Liver (tissue), 9 donors: Measurements from ENCODE around the gene AMPH. TPM values are rescaled to one million over a fixed set of nuclear protein-coding genes. Genes with fewer than 3 reads are reported as not detected.

Experiments used
- DNase-seq: peaks from one replicate; pipeline ENCODE4 v3.0.0-alpha.2; 2017; ENCODE audit warnings: low spot score
- H3K27ac ChIP-seq, 2 donors: one replicate each; pipeline ENCODE4 v1.7.0; 2013; ENCODE audit warnings: inconsistent platforms in 2 of 2, low read length in 2 of 2, control low read depth in 1 of 2, low read depth in 1 of 2, mild to moderate bottlenecking in 1 of 2
- H3K27me3 ChIP-seq, 4 donors: one replicate each; pipeline versions ENCODE4 v1.6.1 to v1.7.0; 2013; ENCODE audit warnings: low read length in 3 of 4, inconsistent platforms in 1 of 4, mild to moderate bottlenecking in 1 of 4, moderate library complexity in 1 of 4; ENCODE audit not compliant: control insufficient read depth in 4 of 4, insufficient read depth in 4 of 4
- H3K36me3 ChIP-seq, 4 donors: one replicate each; pipeline versions ENCODE4 v1.6.1 to v1.7.0; 2013; ENCODE audit warnings: low read length in 3 of 4, mild to moderate bottlenecking in 3 of 4, low read depth in 1 of 4, moderate library complexity in 1 of 4; ENCODE audit not compliant: control insufficient read depth in 4 of 4, insufficient read depth in 3 of 4
- H3K4me1 ChIP-seq, 4 donors: one replicate each; pipeline versions ENCODE4 v1.6.1 to v1.7.0; 2013; ENCODE audit warnings: low read length in 3 of 4, mild to moderate bottlenecking in 3 of 4, moderate library complexity in 1 of 4; ENCODE audit not compliant: control insufficient read depth in 4 of 4, insufficient read depth in 4 of 4
- H3K4me3 ChIP-seq, 3 donors: one replicate each; pipeline versions ENCODE4 v1.6.1 to v1.7.0; 2013; ENCODE audit warnings: low read length in 3 of 3, control low read depth in 1 of 3, low read depth in 1 of 3, mild to moderate bottlenecking in 1 of 3
- H3K9ac ChIP-seq, 2 donors: one replicate each; pipeline ENCODE4 v1.7.0; 2013; ENCODE audit warnings: low read length in 2 of 2, mild to moderate bottlenecking in 2 of 2, moderate library complexity in 2 of 2, control low read depth in 1 of 2, low read depth in 1 of 2
- H3K9me3 ChIP-seq, 4 donors: one replicate each; pipeline versions ENCODE4 v1.6.1 to v1.7.0; 2013; ENCODE audit warnings: low read length in 3 of 4; ENCODE audit not compliant: control insufficient read depth in 4 of 4
- EGR1 ChIP-seq, 2 donors: IDR thresholded peaks; 2 replicates each; pipeline ENCODE4 v1.6.1; 2016 to 2018; ENCODE audit warnings: antibody characterized with exemption in 2 of 2, low read depth in 2 of 2
- FOXA1 ChIP-seq: IDR thresholded peaks from 2 replicates; pipeline ENCODE4 v1.6.1; 2016; ENCODE audit warnings: antibody characterized with exemption
- FOXA2 ChIP-seq: IDR thresholded peaks from 2 replicates; pipeline ENCODE4 v1.6.1; 2016; ENCODE audit warnings: antibody characterized with exemption
- GABPA ChIP-seq, 2 donors: IDR thresholded peaks in 1 of 2; conservative IDR thresholded peaks in 1 of 2; 2 replicates each; pipeline ENCODE4 v1.6.1; 2016; ENCODE audit warnings: antibody characterized with exemption in 2 of 2, mild to moderate bottlenecking in 1 of 2, moderate library complexity in 1 of 2
- HNF4A ChIP-seq, 2 donors: conservative IDR thresholded peaks; 2 replicates each; pipeline ENCODE4 v1.6.1; 2016; ENCODE audit warnings: antibody characterized with exemption in 2 of 2, mild to moderate bottlenecking in 2 of 2
- HNF4G ChIP-seq: IDR thresholded peaks from 2 replicates; pipeline ENCODE4 v1.6.1; 2016; ENCODE audit warnings: antibody characterized with exemption
- JUND ChIP-seq, 2 donors: IDR thresholded peaks; 2 replicates each; pipeline ENCODE4 v1.6.1; 2016; ENCODE audit warnings: antibody characterized with exemption in 2 of 2
- NR2F2 ChIP-seq: IDR thresholded peaks from 2 replicates; pipeline ENCODE4 v1.6.1; 2016; ENCODE audit warnings: antibody characterized with exemption
- RAD21 ChIP-seq, 2 donors: IDR thresholded peaks; 2 replicates each; pipeline ENCODE4 v1.6.1; 2016; ENCODE audit warnings: antibody characterized with exemption in 2 of 2, mild to moderate bottlenecking in 2 of 2
- RXRA ChIP-seq, 2 donors: IDR thresholded peaks; 2 replicates each; pipeline ENCODE4 v1.6.1; 2017 to 2018; ENCODE audit warnings: antibody characterized with exemption in 2 of 2, mild to moderate bottlenecking in 1 of 2
- SP1 ChIP-seq: IDR thresholded peaks from 2 replicates; pipeline ENCODE4 v1.6.1; 2018; ENCODE audit warnings: antibody characterized with exemption, mild to moderate bottlenecking
- TAF1 ChIP-seq: conservative IDR thresholded peaks from 2 replicates; pipeline ENCODE4 v1.6.1; 2016; ENCODE audit warnings: antibody characterized with exemption, mild to moderate bottlenecking
- YY1 ChIP-seq: IDR thresholded peaks from 2 replicates; pipeline ENCODE4 v1.6.1; 2016; ENCODE audit warnings: antibody characterized with exemption, mild to moderate bottlenecking
- WGBS: extraction: QIAGEN DNeasy Blood & Tissue Kit; methylation state at CpG from one replicate; pipeline ENCODE4 v1.1.7; 2013; 5-methylcytosine and 5-hydroxymethylcytosine counted together
- polyA plus RNA-seq, 2 donors: library from polyadenylated mRNA; stranded (reverse) in 1 of 2; unstranded in 1 of 2; fragments of 200-250 nt in 1 of 2; fragments of >200 nt in 1 of 2; fragmentation: Nextera tagmentation in 1 of 2; extraction: Ambion mirVana in 1 of 2; gene quantifications; one replicate each; pipeline versions ENCODE4 v1.2.1 to v1.2.3, GENCODE V29; 2013 to 2015
- total RNA-seq, 2 donors: library from RNA; depleted of rRNA; stranded (reverse); fragments of >200 nt; gene quantifications; one replicate each; pipeline ENCODE4 v1.2.3, GENCODE V29; 2014
- TF ChIP-seq, protein P1 (sequence below): IDR thresholded peaks from 2 replicates; pipeline ENCODE4 v1.6.1; 2016; ENCODE audit warnings: antibody characterized with exemption
- TF ChIP-seq, protein P2 (sequence below): IDR thresholded peaks from 2 replicates; pipeline ENCODE4 v1.6.1; 2016; ENCODE audit warnings: antibody characterized with exemption, mild to moderate bottlenecking
- TF ChIP-seq, protein P3 (sequence below): fragments of 150-350 bp; IDR thresholded peaks from 2 replicates; pipeline ENCODE4 v1.5.1; 2017; ENCODE audit warnings: improper control_type of control experiment, low read depth, low read length; ENCODE audit not compliant: missing input control
- TF ChIP-seq, protein P4 (sequence below): IDR thresholded peaks from 2 replicates; pipeline ENCODE4 v1.6.1; 2016; ENCODE audit warnings: antibody characterized with exemption
- TF ChIP-seq, protein P5 (sequence below): IDR thresholded peaks from 2 replicates; pipeline ENCODE4 v1.6.1; 2016; ENCODE audit warnings: antibody characterized with exemption
- donor health status: healthy.
- donor health status: healthy.
- donor health status: healthy.
- donor health status: healthy.
- donor health status: healthy.

The AMPH gene
- total and polyA plus RNA-seq, 4 donors: 0.13 to 0.25 (median 0.20) TPM

DNA sequence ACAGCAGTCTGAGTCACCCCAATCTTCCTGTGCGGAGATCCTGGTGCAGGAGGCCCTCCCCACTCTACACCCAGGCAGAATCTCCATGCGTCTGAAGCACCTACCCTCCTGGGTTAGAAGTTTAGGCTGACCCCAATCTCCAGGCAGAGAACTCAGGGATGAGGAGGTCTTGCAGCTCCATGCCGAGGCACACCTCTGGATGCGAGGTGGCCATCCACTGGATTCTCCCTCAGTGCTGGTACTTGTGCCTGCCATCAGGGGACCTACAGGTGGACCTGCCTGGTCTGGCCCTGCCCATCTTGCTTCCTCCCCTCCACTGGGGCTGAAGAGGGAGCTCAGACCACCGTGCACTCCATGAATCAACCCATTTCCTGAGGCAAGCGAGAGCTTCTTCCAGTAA is 28.8 kb upstream of the AMPH start:
- no peak overlapping the region for H3K4me3 ChIP-seq
- H3K9me3 ChIP-seq: peaks cover 0 to 3% (median 0%) of the 10 kb centered on the region in 4 donors
- DNase-seq: no peak
- H3K9ac ChIP-seq: no peak overlapping the region
- 80% methylated on average over 6 of the region's 6 CpGs for WGBS
- no peak overlapping the region for H3K27ac ChIP-seq
- peaks cover 0 to 2% (median 0%) of the 10 kb centered on the region in 4 donors for H3K27me3 ChIP-seq
- H3K36me3 ChIP-seq: no peaks in the 10 kb centered on the region
- no peak for TF ChIP-seq GABPA (IDR thresholded peaks at IDR 0.05 in 1 of 2, conservative IDR thresholded peaks at IDR 0.05 in 1 of 2)
- TF ChIP-seq, protein P1, sequence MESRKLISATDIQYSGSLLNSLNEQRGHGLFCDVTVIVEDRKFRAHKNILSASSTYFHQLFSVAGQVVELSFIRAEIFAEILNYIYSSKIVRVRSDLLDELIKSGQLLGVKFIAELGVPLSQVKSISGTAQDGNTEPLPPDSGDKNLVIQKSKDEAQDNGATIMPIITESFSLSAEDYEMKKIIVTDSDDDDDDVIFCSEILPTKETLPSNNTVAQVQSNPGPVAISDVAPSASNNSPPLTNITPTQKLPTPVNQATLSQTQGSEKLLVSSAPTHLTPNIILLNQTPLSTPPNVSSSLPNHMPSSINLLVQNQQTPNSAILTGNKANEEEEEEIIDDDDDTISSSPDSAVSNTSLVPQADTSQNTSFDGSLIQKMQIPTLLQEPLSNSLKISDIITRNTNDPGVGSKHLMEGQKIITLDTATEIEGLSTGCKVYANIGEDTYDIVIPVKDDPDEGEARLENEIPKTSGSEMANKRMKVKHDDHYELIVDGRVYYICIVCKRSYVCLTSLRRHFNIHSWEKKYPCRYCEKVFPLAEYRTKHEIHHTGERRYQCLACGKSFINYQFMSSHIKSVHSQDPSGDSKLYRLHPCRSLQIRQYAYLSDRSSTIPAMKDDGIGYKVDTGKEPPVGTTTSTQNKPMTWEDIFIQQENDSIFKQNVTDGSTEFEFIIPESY: no peak
- TF ChIP-seq, protein P2, sequence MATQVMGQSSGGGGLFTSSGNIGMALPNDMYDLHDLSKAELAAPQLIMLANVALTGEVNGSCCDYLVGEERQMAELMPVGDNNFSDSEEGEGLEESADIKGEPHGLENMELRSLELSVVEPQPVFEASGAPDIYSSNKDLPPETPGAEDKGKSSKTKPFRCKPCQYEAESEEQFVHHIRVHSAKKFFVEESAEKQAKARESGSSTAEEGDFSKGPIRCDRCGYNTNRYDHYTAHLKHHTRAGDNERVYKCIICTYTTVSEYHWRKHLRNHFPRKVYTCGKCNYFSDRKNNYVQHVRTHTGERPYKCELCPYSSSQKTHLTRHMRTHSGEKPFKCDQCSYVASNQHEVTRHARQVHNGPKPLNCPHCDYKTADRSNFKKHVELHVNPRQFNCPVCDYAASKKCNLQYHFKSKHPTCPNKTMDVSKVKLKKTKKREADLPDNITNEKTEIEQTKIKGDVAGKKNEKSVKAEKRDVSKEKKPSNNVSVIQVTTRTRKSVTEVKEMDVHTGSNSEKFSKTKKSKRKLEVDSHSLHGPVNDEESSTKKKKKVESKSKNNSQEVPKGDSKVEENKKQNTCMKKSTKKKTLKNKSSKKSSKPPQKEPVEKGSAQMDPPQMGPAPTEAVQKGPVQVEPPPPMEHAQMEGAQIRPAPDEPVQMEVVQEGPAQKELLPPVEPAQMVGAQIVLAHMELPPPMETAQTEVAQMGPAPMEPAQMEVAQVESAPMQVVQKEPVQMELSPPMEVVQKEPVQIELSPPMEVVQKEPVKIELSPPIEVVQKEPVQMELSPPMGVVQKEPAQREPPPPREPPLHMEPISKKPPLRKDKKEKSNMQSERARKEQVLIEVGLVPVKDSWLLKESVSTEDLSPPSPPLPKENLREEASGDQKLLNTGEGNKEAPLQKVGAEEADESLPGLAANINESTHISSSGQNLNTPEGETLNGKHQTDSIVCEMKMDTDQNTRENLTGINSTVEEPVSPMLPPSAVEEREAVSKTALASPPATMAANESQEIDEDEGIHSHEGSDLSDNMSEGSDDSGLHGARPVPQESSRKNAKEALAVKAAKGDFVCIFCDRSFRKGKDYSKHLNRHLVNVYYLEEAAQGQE: no peak
- TF ChIP-seq RXRA (IDR thresholded peaks at IDR 0.05): no peak
- no peak for TF ChIP-seq HNF4G
- TF ChIP-seq EGR1 (IDR thresholded peaks at IDR 0.05; ENCODE audit: low read depth in 2 of 2): no peak
- TF ChIP-seq SP1: no peak
- TF ChIP-seq HNF4A (conservative IDR thresholded peaks at IDR 0.05): no peak
- TF ChIP-seq, protein P3, sequence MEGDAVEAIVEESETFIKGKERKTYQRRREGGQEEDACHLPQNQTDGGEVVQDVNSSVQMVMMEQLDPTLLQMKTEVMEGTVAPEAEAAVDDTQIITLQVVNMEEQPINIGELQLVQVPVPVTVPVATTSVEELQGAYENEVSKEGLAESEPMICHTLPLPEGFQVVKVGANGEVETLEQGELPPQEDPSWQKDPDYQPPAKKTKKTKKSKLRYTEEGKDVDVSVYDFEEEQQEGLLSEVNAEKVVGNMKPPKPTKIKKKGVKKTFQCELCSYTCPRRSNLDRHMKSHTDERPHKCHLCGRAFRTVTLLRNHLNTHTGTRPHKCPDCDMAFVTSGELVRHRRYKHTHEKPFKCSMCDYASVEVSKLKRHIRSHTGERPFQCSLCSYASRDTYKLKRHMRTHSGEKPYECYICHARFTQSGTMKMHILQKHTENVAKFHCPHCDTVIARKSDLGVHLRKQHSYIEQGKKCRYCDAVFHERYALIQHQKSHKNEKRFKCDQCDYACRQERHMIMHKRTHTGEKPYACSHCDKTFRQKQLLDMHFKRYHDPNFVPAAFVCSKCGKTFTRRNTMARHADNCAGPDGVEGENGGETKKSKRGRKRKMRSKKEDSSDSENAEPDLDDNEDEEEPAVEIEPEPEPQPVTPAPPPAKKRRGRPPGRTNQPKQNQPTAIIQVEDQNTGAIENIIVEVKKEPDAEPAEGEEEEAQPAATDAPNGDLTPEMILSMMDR: no peak
- no peak for TF ChIP-seq TAF1
- no peak for TF ChIP-seq FOXA1
- TF ChIP-seq YY1: no peak
- TF ChIP-seq, protein P4, sequence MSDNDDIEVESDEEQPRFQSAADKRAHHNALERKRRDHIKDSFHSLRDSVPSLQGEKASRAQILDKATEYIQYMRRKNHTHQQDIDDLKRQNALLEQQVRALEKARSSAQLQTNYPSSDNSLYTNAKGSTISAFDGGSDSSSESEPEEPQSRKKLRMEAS: no peak
- no peak for TF ChIP-seq NR2F2
- TF ChIP-seq FOXA2: no peak
- TF ChIP-seq, protein P5, sequence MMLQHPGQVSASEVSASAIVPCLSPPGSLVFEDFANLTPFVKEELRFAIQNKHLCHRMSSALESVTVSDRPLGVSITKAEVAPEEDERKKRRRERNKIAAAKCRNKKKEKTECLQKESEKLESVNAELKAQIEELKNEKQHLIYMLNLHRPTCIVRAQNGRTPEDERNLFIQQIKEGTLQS: no peak
- TF ChIP-seq JUND (IDR thresholded peaks at IDR 0.05): no peak
- H3K4me1 ChIP-seq: no peaks in the 10 kb centered on the region

DNA sequence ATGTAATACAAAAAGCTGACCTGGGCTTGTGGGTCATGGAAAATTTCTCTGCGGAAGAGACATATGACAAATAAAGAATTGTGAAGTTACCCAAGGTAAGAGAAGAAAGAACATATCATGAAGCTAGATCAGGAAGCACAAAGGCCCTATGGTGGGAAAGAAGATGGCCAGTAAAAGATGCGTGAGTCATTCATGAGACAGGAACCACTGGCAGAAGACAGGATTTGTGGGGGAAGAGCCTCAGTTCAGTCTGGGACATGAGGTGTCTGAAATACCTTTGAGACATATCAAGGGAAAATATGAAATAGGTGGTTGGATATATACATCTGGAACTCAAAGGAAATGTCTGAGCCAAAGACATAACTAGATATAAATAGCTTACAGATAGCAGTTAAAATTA is 27.7 kb upstream of the AMPH start:
- H3K27me3 ChIP-seq: peaks cover 0 to 2% (median 0%) of the 10 kb centered on the region in 4 donors
- H3K4me3 ChIP-seq: no peak overlapping the region
- WGBS: 86% methylated on average over 2 of the region's 2 CpGs
- no peaks in the 10 kb centered on the region for H3K4me1 ChIP-seq
- H3K27ac ChIP-seq: no peak overlapping the region
- H3K9ac ChIP-seq: no peak overlapping the region
- no peaks in the 10 kb centered on the region for H3K9me3 ChIP-seq
- TF ChIP-seq, protein P5: no peak
- TF ChIP-seq FOXA2 (no peak), GABPA (IDR thresholded peaks at IDR 0.05 in 1 of 2, conservative IDR thresholded peaks at IDR 0.05 in 1 of 2) (no peak), NR2F2 (no peak), YY1 (no peak), FOXA1 (no peak), RAD21 (IDR thresholded peaks at IDR 0.05) (no peak)
- TF ChIP-seq, protein P1: no peak
- TF ChIP-seq, protein P2: no peak
- TF ChIP-seq, protein P4: no peak
- no peaks in the 10 kb centered on the region for H3K36me3 ChIP-seq
- DNase-seq: no peak
